ENCODE data around the gene CDH12. TPM values are rescaled to one million over a fixed set of nuclear protein-coding genes. Genes with fewer than 3 reads are reported as not detected.

Gene CDH12
- total and polyA plus RNA-seq, 4 donors, result 0.02 to 0.33 (median 0.17) TPM; not detected in 1

- Histone ChIP-seq H3K9me3 (ENCODE audit: control insufficient read depth in 4 of 4, low read length in 3 of 4) (peaks cover 0 to 1% (median 0%) of the 10 kb centered on the region in 4 donors), H3K27ac (ENCODE audit: low read depth in 1 of 2, low read length in 2 of 2) (no peak overlapping the region), H3K9ac (ENCODE audit: low read depth in 1 of 2, low read length in 2 of 2) (no peak overlapping the region), H3K4me1 (ENCODE audit: control insufficient read depth in 4 of 4, insufficient read depth in 4 of 4, low read length in 3 of 4) (no peaks in the 10 kb centered on the region), H3K27me3 (ENCODE audit: control insufficient read depth in 4 of 4, insufficient read depth in 4 of 4, low read length in 3 of 4) (no peaks in the 10 kb centered on the region), H3K4me3 (ENCODE audit: low read depth in 1 of 3, low read length in 3 of 3) (no peak overlapping the region), H3K36me3 (ENCODE audit: control insufficient read depth in 4 of 4, insufficient read depth in 3 of 4, low read depth in 1 of 4, low read length in 3 of 4) (no peaks in the 10 kb centered on the region)
- no peak for DNase-seq (ENCODE audit: low spot score)
- TF ChIP-seq YY1 (IDR thresholded peaks at IDR 0.05) (no peak), TAF1 (conservative IDR thresholded peaks at IDR 0.05) (no peak), RAD21 (IDR thresholded peaks at IDR 0.05) (no peak), FOXA2 (IDR thresholded peaks at IDR 0.05) (no peak), HNF4A (conservative IDR thresholded peaks at IDR 0.05) (no peak), FOXA1 (IDR thresholded peaks at IDR 0.05) (no peak), JUND (IDR thresholded peaks at IDR 0.05) (no peak), HNF4G (IDR thresholded peaks at IDR 0.05) (no peak), SP1 (IDR thresholded peaks at IDR 0.05) (no peak), REST (IDR thresholded peaks at IDR 0.05) (no peak), ZBTB33 (IDR thresholded peaks at IDR 0.05) (no peak), NR2F2 (IDR thresholded peaks at IDR 0.05) (no peak), MAX (IDR thresholded peaks at IDR 0.05) (no peak)
- 78% methylated on average over 1 of the region's 1 CpG for WGBS
Observed at GRCh38 chr5:21931116-21931515, 922.0 kb downstream of the CDH12 start.

- Histone ChIP-seq H3K9me3 (ENCODE audit: control insufficient read depth in 4 of 4, low read length in 3 of 4) (no peaks in the 10 kb centered on the region), H3K27ac (ENCODE audit: low read depth in 1 of 2, low read length in 2 of 2) (no peak overlapping the region), H3K27me3 (ENCODE audit: control insufficient read depth in 4 of 4, insufficient read depth in 4 of 4, low read length in 3 of 4) (no peaks in the 10 kb centered on the region), H3K4me1 (ENCODE audit: control insufficient read depth in 4 of 4, insufficient read depth in 4 of 4, low read length in 3 of 4) (no peaks in the 10 kb centered on the region), H3K36me3 (ENCODE audit: control insufficient read depth in 4 of 4, insufficient read depth in 3 of 4, low read depth in 1 of 4, low read length in 3 of 4) (no peaks in the 10 kb centered on the region), H3K4me3 (ENCODE audit: low read depth in 1 of 3, low read length in 3 of 3) (no peak overlapping the region), H3K9ac (ENCODE audit: low read depth in 1 of 2, low read length in 2 of 2) (no peak overlapping the region)
- DNase-seq (ENCODE audit: low spot score), result no peak
- WGBS, result 13% methylated on average over 8 of the region's 8 CpGs
- TF ChIP-seq GABPA (IDR thresholded peaks at IDR 0.05 in 1 of 2, conservative IDR thresholded peaks at IDR 0.05 in 1 of 2), result no peak
- TF ChIP-seq RXRA (IDR thresholded peaks at IDR 0.05), result no peak
- no peak for TF ChIP-seq ZBTB33 (IDR thresholded peaks at IDR 0.05)
- no peak for TF ChIP-seq JUND (IDR thresholded peaks at IDR 0.05)
- no peak for TF ChIP-seq FOXA2 (IDR thresholded peaks at IDR 0.05)
- no peak for TF ChIP-seq FOXA1 (IDR thresholded peaks at IDR 0.05)
- TF ChIP-seq YY1 (IDR thresholded peaks at IDR 0.05), result no peak
- TF ChIP-seq HNF4G (IDR thresholded peaks at IDR 0.05), result no peak
- TF ChIP-seq RAD21 (IDR thresholded peaks at IDR 0.05), result peak; percentile 67 to 75
- TF ChIP-seq HNF4A (conservative IDR thresholded peaks at IDR 0.05), result no peak
- TF ChIP-seq NR2F2 (IDR thresholded peaks at IDR 0.05), result no peak
- peak; percentile 12 for TF ChIP-seq MAX (IDR thresholded peaks at IDR 0.05)
- TF ChIP-seq SP1 (IDR thresholded peaks at IDR 0.05), result no peak
- peak; percentile 56 for TF ChIP-seq CTCF (IDR thresholded peaks at IDR 0.05; ENCODE audit: low read depth, low read length, missing input control)
- TF ChIP-seq REST (IDR thresholded peaks at IDR 0.05), result no peak
- no peak for TF ChIP-seq TAF1 (conservative IDR thresholded peaks at IDR 0.05)
- no peak for TF ChIP-seq EGR1 (IDR thresholded peaks at IDR 0.05; ENCODE audit: low read depth in 2 of 2)
Observed at GRCh38 chr5:21919414-21920022, 933.6 kb downstream of the CDH12 start.
